Measurements from ENCODE around the gene RAB8A. TPM values are rescaled to one million over a fixed set of nuclear protein-coding genes. Genes with fewer than 3 reads are reported as not detected.
"Not testable (repeated sequence)": the region's sequence is repeated elsewhere in the genome, so short reads cannot be mapped to it uniquely, and the experiment has no call there.

Gene RAB8A
- total RNA-seq, 2 donors from 2014 or later, result 67.7 to 86.0 TPM

DNA sequence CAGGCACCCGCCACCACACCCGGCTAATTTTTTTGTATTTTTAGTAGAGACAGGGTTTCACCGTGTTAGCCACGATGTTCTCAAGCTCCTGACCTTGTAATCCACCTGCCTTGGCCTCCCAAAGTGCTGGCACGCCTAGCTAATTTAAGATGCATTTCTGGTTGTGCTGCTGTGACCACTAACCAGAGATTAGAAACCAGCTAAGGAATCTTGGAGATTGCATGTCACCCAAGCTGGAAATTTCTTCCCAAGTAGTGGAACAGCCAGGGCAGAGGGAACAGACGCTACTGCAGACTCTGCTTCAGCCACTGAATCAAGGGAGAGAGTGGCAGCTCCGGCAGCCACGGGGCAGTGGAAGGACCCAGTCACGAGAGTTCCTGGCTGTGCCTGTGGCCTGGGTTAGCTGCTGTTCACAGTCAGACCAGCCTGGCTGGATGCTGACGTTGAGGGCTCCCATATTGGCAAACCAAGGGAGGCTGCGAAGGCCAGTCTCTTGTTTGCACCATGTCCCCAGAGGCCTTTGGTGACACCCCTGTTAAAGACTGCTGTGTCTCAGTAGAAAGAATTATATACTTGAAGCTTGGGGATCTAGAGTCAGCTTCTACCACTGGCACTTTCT, 27.5 kb upstream of the RAB8A start:
- H3K9ac ChIP-seq (ENCODE audit: extremely low read depth, low read length, poor library complexity, severe bottlenecking), result no peak overlapping the region
- Mint-ChIP-seq H3K9me3 (no peaks in the 10 kb centered on the region), H3K27me3 (ENCODE audit: insufficient read depth) (no peaks in the 10 kb centered on the region), H3K36me3 (ENCODE audit: low read depth) (peaks cover 83% of the 10 kb centered on the region), H3K27ac (peak overlapping the region; percentile 84), H3K4me3 (no peak overlapping the region), H3K4me1 (peaks cover 12% of the 10 kb centered on the region)
- peak; percentile 41 for DNase-seq
- H3K27ac ChIP-seq (ENCODE audit: low read depth, low read length), result no peak overlapping the region
- H3K4me3 ChIP-seq (ENCODE audit: low read length), result no peak overlapping the region
- peaks cover 3% of the 10 kb centered on the region for H3K4me1 ChIP-seq (ENCODE audit: control insufficient read depth, insufficient read depth, low read length)
- H3K27me3 ChIP-seq (ENCODE audit: control insufficient read depth, insufficient read depth, low read length, poor library complexity, severe bottlenecking), result no peaks in the 10 kb centered on the region
- no peaks in the 10 kb centered on the region for H3K9me3 ChIP-seq (ENCODE audit: control insufficient read depth, low read length)
- peaks cover 97% of the 10 kb centered on the region for H3K36me3 ChIP-seq (ENCODE audit: control insufficient read depth, insufficient read depth, low read length)
- 94 to 96% methylated on average over 10 to 11 of the region's 11 CpGs for WGBS, 2 experiments (ENCODE audit: insufficient coverage in 1 of 2, insufficient read length in 1 of 2)
- TF ChIP-seq, protein P1, sequence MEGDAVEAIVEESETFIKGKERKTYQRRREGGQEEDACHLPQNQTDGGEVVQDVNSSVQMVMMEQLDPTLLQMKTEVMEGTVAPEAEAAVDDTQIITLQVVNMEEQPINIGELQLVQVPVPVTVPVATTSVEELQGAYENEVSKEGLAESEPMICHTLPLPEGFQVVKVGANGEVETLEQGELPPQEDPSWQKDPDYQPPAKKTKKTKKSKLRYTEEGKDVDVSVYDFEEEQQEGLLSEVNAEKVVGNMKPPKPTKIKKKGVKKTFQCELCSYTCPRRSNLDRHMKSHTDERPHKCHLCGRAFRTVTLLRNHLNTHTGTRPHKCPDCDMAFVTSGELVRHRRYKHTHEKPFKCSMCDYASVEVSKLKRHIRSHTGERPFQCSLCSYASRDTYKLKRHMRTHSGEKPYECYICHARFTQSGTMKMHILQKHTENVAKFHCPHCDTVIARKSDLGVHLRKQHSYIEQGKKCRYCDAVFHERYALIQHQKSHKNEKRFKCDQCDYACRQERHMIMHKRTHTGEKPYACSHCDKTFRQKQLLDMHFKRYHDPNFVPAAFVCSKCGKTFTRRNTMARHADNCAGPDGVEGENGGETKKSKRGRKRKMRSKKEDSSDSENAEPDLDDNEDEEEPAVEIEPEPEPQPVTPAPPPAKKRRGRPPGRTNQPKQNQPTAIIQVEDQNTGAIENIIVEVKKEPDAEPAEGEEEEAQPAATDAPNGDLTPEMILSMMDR (conservative IDR thresholded peaks at IDR 0.05), result no peak

DNA sequence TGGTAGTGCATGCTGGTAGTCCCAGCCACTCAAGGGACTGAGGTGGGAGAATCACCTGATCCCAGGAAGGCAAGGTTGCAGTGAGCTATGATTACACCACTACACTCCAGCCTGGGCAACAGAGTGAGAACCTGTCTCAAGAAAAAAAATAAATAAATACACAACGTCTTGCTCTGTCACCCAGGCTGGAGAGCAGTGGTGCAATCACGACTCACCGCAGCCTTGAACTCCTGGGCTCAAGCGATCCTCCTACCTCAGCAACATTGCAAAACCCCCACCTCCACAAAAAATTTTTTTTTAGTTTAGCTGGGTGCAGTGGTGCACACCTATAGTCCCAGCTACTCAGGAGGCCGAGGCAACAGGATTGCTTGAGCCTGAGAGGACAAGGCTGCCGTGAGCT, 26.6 kb upstream of the RAB8A start:
- H3K27ac ChIP-seq (ENCODE audit: low read depth, low read length), result no peak overlapping the region
- Mint-ChIP-seq H3K36me3 (ENCODE audit: low read depth) (peaks cover 87% of the 10 kb centered on the region), H3K9me3 (no peaks in the 10 kb centered on the region), H3K4me1 (peaks cover 9% of the 10 kb centered on the region), H3K4me3 (no peak overlapping the region), H3K27me3 (ENCODE audit: insufficient read depth) (no peaks in the 10 kb centered on the region), H3K27ac (no peak overlapping the region)
- peaks cover 97% of the 10 kb centered on the region for H3K36me3 ChIP-seq (ENCODE audit: control insufficient read depth, insufficient read depth, low read length)
- no peak overlapping the region for H3K4me3 ChIP-seq (ENCODE audit: low read length)
- DNase-seq, result no peak
- TF ChIP-seq, protein P1 (conservative IDR thresholded peaks at IDR 0.05), result no peak
- H3K9me3 ChIP-seq (ENCODE audit: control insufficient read depth, low read length), result no peaks in the 10 kb centered on the region
- H3K27me3 ChIP-seq (ENCODE audit: control insufficient read depth, insufficient read depth, low read length, poor library complexity, severe bottlenecking), result no peaks in the 10 kb centered on the region
- 89 to 94% methylated on average over 4 to 6 of the region's 6 CpGs for WGBS, 2 experiments (ENCODE audit: insufficient coverage in 1 of 2, insufficient read length in 1 of 2)
- no peak overlapping the region for H3K9ac ChIP-seq (ENCODE audit: extremely low read depth, low read length, poor library complexity, severe bottlenecking)
- no peaks in the 10 kb centered on the region for H3K4me1 ChIP-seq (ENCODE audit: control insufficient read depth, insufficient read depth, low read length)

GRCh38 chr19:16087404-16087803, 24.3 kb upstream of the RAB8A start:
- H3K4me1 ChIP-seq (ENCODE audit: control insufficient read depth, insufficient read depth, low read length); H3K4me1 Mint-ChIP-seq; H3K27me3 ChIP-seq (ENCODE audit: control insufficient read depth, insufficient read depth, low read length, poor library complexity, severe bottlenecking); H3K4me3 Mint-ChIP-seq; H3K9me3 ChIP-seq (ENCODE audit: control insufficient read depth, low read length); DNase-seq; H3K9me3 Mint-ChIP-seq; H3K4me3 ChIP-seq (ENCODE audit: low read length); H3K9ac ChIP-seq (ENCODE audit: extremely low read depth, low read length, poor library complexity, severe bottlenecking); H3K27ac ChIP-seq (ENCODE audit: low read depth, low read length); H3K27me3 Mint-ChIP-seq (ENCODE audit: insufficient read depth): not testable (repeated sequence)
- H3K36me3 Mint-ChIP-seq (ENCODE audit: low read depth), result peaks cover 87% of the 10 kb centered on the region
- peaks cover 98% of the 10 kb centered on the region for H3K36me3 ChIP-seq (ENCODE audit: control insufficient read depth, insufficient read depth, low read length)
- peak overlapping the region; percentile 89 for H3K27ac Mint-ChIP-seq
- WGBS, 2 experiments (ENCODE audit: insufficient coverage in 1 of 2, insufficient read length in 1 of 2), result 89 to 98% methylated on average over 11 of the region's 11 CpGs

DNA sequence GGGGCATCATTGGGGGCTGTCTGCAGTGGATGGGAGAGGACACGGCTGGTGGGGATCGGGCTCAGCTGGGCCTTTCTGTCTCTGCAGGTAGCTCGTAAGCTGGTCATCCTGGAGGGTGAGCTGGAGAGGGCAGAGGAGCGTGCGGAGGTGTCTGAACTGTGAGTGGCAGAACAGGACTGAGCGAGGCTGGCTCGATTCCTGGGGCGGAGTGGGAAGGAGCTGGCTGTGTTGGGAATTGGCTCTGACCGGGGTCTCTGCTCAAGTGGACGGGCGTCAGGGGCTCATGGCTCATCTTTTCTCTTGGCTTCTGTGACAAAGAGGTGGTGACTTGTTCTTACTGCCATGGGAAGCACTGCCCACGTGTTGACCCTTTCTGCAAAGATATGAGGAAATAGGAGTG, 23.7 kb upstream of the RAB8A start:
- DNase-seq, result no peak
- H3K36me3 ChIP-seq (ENCODE audit: control insufficient read depth, insufficient read depth, low read length), result peaks cover 98% of the 10 kb centered on the region
- H3K36me3 Mint-ChIP-seq (ENCODE audit: low read depth), result peaks cover 87% of the 10 kb centered on the region
- WGBS, 2 experiments (ENCODE audit: insufficient coverage in 1 of 2, insufficient read length in 1 of 2), result 95 to 98% methylated on average over 6 to 12 of the region's 12 CpGs
- H3K9me3 Mint-ChIP-seq, result no peaks in the 10 kb centered on the region
- no peak overlapping the region for H3K27ac ChIP-seq (ENCODE audit: low read depth, low read length)
- H3K27me3 ChIP-seq (ENCODE audit: control insufficient read depth, insufficient read depth, low read length, poor library complexity, severe bottlenecking), result no peaks in the 10 kb centered on the region
- peak overlapping the region; percentile 89 for H3K27ac Mint-ChIP-seq
- no peak overlapping the region for H3K9ac ChIP-seq (ENCODE audit: extremely low read depth, low read length, poor library complexity, severe bottlenecking)
- no peaks in the 10 kb centered on the region for H3K9me3 ChIP-seq (ENCODE audit: control insufficient read depth, low read length)
- H3K4me1 ChIP-seq (ENCODE audit: control insufficient read depth, insufficient read depth, low read length), result no peaks in the 10 kb centered on the region
- TF ChIP-seq, protein P1 (conservative IDR thresholded peaks at IDR 0.05), result no peak
- H3K4me3 ChIP-seq (ENCODE audit: low read length), result no peak overlapping the region
- H3K4me3 Mint-ChIP-seq, result no peak overlapping the region
- no peaks in the 10 kb centered on the region for H3K27me3 Mint-ChIP-seq (ENCODE audit: insufficient read depth)
- peaks cover 9% of the 10 kb centered on the region for H3K4me1 Mint-ChIP-seq
